HG02938 (cell line): ENCODE measurements around the gene SSNA1.

Source experiments
- ATAC-seq: cut with Tn5 transposase; IDR thresholded peaks from one replicate; pipeline ENCODE4 v1.9.1; 2021; ENCODE audit warnings: mild to moderate bottlenecking, moderate library complexity; ENCODE audit not compliant: unreplicated experiment

SSNA1 gene

DNA sequence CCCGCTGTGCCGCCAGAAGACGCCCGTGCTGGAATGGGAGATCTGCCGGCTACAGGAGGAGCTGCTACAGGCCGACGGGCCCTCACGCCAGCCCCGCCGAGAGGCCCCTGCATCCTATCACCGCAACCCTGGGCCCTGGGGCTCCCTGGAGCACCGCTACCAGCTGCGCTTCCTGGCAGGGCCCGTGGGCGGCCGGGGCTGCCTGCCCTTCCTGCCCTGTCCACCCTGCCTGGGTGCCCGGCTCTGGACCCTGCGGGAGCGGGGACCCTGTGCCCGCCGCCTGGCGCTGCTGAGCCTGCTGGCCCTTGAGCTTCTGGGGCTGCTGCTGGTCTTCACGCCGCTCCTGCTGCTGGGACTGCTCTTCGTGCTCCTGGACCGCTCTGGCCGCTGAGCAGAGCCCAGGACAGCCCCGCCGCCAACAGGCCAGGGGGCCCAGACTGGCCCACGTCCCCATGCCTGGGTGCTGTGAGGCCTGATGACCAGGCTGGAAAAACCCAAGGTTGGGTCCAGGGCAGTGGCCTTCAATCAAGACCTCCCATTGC is 29.8 kb downstream of the SSNA1 start:
- ATAC-seq, result no peak

- ATAC-seq, result no peak
These were observed 30.3 kb downstream of the SSNA1 start for GRCh38 chr9:137218754-137219271.

DNA sequence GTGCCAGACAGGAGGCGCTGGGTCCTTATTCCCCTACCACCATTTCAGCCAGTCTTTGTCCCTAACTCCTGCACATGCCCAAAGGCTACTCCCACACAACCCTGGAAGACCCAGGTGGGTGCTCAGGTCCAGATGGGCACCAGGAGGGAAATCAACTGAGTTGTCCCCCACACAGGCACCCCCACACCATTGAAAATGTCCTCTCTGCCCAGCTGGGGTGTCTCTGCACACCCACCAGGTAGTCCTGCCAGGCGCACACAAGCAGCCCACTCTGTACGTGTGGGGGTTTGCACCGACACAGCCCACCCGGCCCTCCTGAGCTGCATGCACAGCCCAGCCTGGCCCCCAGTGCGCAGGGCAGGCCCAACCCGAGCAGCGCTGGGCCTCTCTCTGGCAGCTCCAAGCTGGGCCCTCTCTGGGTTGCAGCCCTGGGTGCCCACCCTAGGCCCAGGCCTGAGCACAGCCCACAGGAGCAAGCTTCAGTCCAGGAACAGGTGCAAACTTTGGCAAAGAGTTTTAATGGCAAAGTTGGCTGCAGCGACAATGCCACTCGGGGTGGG is 31.4 kb downstream of the SSNA1 start:
- ATAC-seq, result no peak

- ATAC-seq, result no peak
These were observed 32.0 kb downstream of the SSNA1 start for GRCh38 chr9:137220317-137221094.

DNA sequence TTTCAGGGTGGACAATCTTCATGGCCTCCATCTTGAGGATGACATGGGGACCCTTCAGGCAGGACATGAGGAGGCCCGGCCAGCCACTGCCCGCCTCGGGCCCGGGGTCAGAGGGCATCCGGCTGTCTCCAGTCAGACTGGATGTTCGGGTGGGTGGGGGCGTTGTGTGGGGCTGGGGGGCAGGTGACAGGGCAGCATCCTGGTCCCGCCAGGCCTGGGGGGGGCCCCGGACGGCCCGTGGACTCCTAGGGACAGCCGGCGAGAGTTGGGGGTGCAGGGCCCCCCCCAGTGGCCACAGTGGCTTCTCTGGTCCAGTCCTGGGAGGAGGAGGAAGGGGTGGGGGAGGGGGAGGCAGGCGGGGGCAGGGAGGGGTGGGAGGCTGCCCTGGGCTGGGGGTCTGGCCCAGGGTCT is 32.6 kb downstream of the SSNA1 start:
- ATAC-seq, result no peak

- no peak for ATAC-seq
These were observed 33.1 kb downstream of the SSNA1 start for GRCh38 chr9:137221506-137222111.

- peak; percentile 2 for ATAC-seq
These were observed 34.0 kb downstream of the SSNA1 start, which contains the start of gene RNF208 for GRCh38 chr9:137222190-137223077. Gene RNF208 (minus strand): TSS chr9:137222240. CDS start chr9:137221212, 1,028 bp downstream.

DNA sequence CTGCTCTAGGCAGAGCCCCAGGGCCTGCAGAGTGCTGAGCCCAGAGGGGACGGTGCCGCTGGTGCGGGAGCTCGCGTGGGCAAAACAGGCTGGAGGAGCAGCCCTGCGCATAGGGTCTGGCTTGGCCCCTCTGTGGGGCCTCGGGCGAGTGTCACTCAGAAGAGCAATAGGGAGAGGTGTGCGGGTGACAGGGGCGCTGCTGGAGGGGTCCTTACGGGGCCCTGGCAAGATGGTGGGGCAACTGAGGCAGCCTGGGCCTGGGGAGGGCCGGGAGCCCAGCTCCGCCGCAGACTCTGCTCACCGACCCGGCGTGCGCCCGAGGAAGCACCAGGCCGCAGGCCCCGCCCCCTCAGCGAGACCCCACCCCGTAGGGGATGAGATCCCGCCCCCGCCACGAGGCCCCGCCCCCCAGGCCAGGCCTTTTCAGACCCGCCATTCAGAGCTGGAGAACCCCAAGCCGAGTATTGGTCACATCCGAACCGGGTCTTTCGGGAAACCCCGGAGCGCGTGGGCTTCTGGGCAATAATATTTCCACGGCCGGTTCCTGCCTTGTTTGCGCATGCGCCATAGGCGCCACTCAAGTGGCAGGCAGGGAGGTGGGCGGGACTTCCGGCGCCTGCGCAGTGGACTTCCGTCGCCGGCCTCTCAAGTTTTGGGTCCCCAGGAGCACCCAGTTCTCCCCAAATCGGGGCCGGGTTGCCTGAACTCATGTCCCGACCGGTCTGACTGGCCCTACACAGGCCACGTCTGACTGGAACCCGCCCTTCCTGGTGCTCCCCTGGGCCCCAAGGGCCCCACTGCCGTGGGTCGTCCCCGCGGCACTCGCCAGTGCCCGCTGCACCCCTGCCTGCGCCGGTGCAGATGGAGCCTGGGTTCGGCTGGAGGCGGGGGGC is 34.8 kb downstream of the SSNA1 start:
- ATAC-seq, result peak; percentile 74

DNA sequence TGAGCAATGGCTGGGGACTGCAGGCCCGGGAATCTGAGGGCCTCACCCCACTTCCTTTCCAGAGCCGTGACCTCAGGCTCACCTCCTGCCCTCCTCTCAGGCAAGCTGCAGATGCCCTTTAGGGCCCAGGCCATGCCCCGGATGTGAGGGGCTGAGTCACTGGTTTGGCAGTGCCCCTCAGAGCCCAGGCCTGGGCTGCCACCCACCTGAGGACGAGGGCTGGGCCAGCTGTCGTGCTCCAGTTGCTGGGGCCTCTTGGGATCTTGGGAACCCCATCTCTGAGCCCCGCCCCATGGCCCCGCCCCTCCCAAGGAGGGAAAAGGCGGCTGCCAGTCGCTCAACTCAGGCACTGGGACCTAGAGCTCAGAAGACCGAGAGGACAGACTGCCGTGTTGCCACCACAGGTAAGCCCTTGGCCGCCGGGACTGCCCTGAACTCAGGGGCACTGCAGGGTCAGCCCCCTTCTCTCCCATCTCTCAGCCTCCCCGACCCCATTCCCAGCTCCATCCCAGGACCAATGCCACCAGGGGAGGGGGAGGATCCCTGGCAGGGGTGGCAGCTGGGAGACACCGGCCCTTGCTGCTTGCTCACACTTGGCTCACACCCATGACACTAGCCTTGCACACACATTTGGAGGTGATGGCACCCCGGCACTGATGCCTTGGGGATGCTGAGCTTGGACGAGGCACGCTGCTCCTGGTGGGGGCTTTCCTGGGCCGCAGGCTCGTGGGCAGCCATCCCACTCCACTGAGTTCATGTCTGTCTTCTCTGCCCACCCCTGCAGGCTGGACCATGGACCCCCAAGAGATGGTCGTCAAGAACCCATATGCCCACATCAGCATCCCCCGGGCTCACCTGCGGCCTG is 36.6 kb downstream of the SSNA1 start, which contains the start of gene CYSRT1:
Gene CYSRT1, plus strand, starts transcription at position 345 of the 865 bp plus-strand sequence. Its CDS starts 448 bp downstream, at position 793.
- ATAC-seq, result no peak

- ATAC-seq, result no peak
These were observed 37.3 kb downstream of the SSNA1 start for GRCh38 chr9:137225699-137226331.

- no peak for ATAC-seq
These were observed 38.0 kb downstream of the SSNA1 start for GRCh38 chr9:137226338-137227053.

GRCh38 chr9:137227054-137227852 is 38.8 kb downstream of the SSNA1 start, which contains the start of gene RNF224:
Gene RNF224 (plus strand): TSS chr9:137227502. CDS start chr9:137228336, 834 bp downstream.
- no peak for ATAC-seq

DNA sequence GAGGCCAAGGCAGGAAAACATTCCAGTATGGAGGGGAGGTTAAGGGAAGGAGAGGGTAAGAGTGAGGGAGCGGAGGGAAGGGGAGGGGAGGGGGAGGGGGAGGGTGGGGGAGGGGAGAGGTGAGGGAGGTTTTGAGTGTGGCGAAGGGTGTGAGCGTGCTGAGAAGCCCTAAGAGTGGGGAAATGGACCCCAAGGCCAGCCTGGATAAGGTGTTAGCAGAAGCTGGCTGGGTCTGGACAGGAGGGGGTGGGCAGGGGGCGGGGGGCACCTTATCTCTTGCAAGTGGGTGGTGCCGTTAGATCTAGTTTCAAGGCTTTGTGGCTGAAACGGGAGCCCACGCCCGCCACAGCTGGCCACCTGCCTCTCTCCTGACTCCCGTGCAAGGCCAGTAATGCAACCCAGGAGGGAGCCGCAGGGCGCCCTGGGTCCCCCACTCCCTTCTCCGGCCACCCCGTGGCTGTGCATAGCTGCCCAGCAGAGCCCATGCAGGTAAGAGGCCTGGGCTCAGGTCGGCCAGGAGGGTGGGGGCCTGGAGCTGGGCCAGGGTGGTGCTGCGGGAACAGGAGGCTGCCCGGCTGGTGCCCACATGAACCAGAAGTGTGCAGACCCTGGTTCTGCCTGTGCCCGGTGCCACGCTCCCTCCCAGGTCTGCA is 39.5 kb downstream of the SSNA1 start:
- ATAC-seq, result no peak

GRCh38 chr9:137228506-137228967 is 40.1 kb downstream of the SSNA1 start:
- no peak for ATAC-seq

DNA sequence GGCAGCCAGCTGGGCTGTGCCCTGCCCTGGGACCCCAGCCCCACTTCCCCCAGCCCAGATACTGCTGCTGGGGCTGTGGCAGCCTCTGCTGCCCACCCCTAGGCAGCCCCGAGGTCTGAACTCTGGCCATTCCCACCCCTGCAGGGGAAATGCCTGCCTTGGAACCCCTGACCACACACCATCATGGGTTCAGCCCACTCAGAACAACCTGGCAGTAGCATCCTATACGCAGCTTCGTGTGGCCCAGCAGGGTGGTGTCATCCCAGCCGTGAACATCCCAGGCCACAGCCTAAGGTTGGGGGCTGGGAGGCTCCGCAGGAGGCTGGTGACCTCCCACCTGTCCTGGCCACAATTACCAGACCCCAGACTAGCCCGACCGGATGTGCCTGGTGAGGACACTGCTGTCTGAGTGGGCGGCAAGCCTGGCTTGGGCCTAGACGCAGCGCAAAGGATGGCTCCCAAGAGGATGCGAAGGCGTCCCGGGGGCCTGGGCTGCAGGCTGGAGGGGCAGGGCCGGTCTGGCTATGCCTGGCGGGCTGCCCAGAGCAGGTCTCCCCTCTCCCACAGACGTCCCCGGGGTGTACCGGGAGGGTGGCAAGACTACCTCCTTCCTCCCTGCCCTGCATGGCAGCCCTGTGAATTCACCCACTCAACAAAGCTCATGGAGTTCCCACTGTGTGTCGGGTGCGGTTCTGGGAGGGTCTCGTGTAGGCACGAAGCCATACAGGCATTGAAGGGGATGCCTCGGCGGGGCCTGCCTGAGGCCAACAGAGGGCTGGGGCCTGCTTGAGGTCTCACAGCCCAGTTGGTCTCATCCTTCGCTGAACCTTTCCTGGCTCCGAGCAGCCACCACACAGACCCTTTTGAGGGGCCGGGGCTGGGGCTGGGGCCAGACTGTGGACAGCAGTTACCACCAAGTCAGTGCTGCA is 40.8 kb downstream of the SSNA1 start:
- no peak for ATAC-seq
